HG02840 (cell line): Measurements from ENCODE around the gene GALR2.
"Not testable (repeated sequence)": the region's sequence is repeated elsewhere in the genome, so short reads cannot be mapped to it uniquely, and the experiment has no call there.

ENCODE experiments used
- ATAC-seq: cut with Tn5 transposase; IDR thresholded peaks from one replicate; pipeline ENCODE4 v1.9.1; 2021; ENCODE audit warnings: mild to moderate bottlenecking, moderate library complexity, moderate number of reproducible peaks; ENCODE audit not compliant: unreplicated experiment, low FRiP score

The GALR2 gene, protein sequence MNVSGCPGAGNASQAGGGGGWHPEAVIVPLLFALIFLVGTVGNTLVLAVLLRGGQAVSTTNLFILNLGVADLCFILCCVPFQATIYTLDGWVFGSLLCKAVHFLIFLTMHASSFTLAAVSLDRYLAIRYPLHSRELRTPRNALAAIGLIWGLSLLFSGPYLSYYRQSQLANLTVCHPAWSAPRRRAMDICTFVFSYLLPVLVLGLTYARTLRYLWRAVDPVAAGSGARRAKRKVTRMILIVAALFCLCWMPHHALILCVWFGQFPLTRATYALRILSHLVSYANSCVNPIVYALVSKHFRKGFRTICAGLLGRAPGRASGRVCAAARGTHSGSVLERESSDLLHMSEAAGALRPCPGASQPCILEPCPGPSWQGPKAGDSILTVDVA

DNA sequence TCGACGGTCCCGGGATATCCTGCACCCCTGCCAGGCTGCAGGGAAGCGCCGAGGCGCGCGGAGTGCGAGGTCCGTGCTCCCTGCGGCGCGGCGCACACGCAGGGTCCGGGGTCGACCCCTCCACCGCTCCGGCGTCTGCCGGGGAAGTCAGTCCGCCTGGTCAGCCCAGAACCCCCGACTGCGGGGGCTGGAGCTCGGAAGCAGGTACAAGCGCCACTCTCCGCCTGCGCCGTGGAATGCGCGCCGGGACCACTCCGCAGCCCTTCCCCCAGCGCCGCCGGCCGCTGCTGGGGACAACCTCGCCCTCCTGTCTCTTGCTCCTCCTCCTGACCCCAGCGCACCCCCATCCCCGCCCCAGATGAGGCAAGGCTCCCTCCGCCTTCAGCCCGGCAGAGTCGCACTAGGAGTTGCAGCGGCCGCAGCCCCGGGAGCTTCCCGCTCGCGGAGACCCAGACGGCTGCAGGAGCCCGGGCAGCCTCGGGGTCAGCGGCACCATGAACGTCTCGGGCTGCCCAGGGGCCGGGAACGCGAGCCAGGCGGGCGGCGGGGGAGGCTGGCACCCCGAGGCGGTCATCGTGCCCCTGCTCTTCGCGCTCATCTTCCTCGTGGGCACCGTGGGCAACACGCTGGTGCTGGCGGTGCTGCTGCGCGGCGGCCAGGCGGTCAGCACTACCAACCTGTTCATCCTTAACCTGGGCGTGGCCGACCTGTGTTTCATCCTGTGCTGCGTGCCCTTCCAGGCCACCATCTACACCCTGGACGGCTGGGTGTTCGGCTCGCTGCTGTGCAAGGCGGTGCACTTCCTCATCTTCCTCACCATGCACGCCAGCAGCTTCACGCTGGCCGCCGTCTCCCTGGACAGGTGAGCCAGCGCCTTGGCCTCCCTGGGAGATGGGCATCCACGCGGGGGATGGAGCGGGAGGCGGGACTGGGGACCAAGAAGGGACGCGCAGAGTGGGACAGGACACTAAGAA lies at the start of gene GALR2:
TSS of gene GALR2 (plus strand) at position 392 of the 974 bp plus-strand sequence. CDS start at position 495, 103 bp downstream.
- ATAC-seq, result no peak

DNA sequence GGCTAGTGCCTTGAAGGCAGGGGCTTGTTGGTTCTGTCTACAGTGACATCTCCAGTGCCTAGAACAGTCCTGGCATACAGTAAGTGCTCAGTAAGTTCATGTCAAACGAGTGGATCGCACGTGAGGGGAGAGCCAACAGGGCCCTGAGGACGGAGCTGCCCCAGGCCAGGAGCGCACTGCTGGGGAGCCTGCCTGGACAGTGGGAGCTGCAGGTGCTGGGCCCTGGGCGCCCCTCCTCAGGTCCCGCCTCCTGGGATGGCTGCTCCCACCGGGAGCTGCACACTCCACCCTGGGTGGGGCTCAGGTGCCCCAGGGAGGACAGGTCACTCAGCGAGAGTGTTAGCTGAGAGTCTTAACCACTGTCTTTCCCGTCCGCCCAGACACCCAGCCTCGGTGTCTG lies 49.3 kb upstream of the GALR2 start:
- no peak for ATAC-seq

DNA sequence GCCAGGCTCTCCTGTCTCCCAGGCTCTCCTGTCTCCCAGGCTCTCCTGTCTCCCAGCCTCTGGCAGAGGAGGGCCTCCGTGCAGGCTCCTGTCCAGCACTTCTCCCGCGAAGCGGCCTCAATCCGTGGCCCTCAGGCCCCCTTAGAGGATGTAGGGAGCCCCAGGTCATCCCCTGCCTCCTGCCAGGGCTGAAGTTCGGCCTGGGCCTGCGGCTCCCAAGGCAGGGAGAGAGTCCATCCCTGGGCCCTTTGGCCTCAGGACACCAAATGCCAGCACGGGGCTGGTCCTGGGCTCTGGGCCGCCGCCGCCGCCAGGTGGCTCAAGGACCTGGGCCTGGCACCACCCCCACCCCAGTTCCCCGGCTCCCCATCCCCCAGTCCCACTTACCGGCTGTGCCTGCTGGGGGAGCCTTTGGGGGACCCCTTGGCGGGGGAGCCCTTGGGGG lies 47.8 kb upstream of the GALR2 start:
- ATAC-seq, result no peak

DNA sequence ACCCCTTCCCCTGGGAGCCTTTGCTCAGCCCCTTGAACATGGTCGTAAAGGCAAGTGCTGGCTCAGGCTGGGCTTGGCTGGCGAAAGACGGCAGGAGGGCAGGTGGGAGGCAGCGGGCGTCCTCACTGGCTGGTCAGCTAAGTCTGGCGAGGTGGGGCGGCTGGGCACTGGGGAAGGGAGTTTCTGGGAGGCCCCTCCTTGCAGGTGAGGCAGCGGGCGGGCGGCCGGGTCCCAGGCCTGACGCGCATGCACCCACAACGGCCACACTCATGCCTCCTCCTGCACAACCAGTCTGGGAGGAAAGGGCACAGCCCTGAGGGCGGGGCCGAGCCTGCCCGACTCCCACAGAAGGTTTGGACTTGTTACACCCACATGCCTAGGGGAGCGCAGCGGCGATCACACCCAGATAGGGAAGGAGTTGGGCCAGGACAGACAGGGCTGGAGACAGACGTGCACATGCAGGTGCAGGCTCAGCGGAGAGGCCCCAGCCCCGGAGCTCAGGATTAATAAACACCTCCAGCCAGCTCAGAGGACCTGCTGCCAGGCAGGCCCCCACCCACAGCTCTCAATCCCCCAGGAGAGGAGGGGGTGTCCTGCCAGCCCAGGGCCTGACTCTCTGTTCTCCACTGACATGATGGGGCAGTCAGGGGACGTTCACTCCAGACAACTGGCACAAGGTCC lies 47.3 kb upstream of the GALR2 start, which contains the start of gene EVPL:
TSS of gene EVPL (minus strand) at position 148 of the 681 bp plus-strand sequence. CDS start at position 40, 108 bp downstream.
- ATAC-seq, result no peak

DNA sequence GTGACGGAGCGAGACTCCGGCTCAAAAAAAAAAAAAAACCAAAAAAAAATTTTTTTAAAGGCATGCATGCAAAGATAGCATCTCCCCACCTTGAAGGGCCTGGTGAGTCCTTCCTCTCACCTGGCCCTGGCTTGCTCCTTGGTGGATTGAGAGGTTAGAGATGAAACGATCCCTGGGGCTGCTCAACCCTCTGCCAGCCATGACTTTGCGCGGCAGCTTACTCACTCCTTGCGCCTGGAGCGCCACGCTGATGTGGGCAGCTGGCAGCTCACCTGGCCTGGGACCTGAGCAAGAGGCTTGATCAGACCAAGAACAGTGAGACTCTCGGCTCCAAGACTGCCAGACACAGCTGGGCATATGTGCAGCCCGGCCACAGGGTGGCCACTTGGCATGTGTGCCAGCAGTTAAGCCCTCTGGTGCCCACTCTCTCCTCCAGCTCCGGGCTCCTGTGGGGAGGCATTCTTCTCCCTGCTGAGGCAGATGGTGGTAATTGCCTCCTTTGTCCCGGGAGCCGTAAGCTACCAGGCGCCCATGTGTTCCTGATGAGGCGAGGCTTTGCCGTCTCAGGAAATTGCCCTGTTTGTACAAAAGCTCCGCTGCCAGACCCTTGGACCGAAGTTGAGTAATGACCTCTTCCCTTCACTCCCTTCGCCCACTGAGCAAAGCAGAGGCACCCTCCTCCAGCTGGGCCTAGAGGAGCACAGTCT lies 42.4 kb upstream of the GALR2 start:
- ATAC-seq, result no peak

DNA sequence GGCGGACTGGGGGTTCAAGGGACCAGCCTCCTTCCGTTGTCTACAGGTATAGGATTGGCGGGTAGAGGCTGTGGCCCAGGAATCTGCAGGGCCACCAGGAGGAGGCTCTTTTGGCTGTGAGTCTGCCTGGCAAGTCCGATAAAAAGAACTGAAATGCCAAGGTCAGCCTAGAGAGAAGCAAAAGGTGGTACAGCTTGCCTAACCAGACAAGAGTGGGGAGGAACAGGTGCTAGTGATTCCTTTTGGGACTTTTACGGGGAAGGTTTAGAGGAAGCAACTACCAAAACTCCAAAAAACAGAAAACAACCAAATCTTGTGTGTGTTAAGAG lies 41.8 kb upstream of the GALR2 start:
- ATAC-seq, result no peak

DNA sequence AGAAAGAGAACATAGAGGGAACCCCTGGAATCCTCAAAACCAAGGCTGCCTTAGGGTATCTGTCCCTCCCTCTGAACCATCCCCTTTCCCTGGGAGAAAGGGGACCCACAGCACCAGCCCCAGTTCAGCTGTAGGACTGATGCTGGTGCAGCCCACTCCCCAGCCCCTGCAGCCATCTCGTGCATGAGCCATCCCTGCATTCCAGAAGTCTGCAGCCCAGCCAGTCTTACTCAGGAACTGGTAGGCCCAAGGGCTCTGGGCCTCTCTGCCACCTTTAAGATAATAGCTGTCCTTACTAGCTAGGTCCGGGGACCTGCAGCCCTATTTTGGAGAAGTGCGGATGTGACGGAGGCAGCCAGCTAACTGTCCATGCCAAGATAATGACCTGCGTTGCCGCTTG lies 41.4 kb upstream of the GALR2 start:
- no peak for ATAC-seq

DNA sequence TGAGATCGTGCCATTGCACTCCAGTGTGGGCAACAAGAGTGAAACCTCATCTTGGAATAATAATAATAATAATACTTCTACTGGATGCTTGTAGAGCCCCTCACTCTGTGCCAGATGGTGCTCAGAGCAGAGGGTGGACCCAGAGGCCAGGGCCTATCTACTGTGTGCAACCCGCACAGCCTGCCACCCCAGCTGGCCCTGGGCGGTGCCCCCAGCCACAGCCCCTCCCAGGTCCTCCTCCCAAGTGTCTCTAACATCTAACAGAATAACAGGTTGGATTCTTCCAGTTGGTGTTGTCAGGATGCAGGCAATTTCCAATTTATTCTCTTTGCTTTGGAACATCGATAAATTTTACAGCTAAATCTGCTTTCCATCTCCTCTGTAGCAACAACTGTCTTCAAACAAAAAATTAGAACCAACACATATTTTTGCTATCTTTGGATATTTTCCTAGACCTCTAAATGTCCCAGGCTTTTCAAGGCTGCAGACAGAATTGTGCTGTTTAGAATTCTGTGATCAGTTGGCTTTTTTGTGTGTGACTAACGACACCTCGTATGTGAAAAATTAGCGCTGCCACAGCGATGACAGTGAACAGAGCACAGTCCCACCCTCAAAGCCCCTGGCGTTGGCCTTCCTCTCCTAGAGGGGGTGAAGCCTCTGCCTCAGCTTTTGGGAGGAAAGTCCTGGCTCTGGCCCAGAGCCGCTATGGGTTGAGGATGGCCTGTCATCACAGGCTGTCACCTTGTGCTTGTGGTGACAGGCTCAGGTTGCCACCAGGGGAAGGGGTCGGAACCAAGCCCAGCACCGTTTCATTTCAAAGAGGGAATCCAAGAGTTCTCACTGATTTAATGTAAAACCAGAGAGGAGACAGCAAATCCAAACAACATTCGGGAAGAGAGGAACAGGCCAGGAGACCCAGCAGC lies 39.9 kb upstream of the GALR2 start:
- ATAC-seq, result no peak

DNA sequence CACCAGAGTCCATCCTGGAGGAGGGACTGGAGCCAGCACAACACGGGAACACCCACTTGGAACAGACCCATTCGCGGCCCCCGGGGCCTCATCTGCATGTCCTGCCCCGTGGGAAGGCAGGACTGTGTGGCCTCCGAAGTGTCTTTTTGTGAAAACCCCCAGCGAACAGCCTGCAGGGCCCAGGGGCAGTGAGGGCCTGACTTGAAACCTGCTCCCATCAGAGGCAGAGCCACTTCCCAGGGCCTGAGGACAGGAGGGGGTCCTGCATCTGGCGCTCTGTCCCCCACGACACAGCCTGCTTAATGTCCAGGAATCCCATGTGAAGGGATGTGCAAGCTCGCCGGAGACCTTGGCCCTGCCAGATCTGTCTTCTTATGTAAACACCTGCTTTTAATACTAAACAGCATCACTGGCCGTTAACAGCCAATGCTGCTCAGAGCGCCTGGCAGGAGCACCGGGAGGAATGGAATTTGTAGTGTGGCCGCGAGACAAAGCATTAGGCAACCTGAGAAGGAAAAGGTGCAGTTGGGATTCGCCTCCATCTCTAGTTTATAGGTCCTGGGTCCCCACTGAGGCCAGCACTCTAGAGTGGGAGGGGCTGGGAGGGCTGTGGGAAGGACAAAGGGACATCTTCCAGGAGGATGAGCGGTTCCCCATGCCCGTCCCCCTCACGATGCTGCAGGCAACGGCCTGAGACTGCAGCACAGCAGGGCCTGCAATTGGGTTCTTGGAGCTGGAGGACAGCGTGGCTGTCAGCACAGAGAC lies 37.9 kb upstream of the GALR2 start:
- ATAC-seq, result no peak

DNA sequence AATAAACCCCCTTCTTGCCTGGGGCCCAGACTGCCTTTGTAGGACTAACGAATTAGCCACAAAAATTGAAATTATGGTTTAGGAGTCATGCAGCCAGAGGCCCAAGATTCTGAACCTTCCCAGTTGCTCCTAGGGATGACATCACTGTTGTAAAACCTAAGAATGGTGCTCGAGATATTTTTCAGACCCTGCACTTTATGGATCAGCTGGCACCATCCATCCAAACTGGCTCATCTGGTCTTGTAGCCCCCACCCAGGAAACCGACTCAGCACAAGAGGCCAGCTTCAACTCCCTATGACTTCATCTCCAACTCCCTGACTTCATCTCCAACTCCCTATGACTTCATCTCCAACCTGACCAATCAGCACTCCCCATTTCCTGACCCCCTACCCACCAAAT lies 36.5 kb upstream of the GALR2 start:
- no peak for ATAC-seq

DNA sequence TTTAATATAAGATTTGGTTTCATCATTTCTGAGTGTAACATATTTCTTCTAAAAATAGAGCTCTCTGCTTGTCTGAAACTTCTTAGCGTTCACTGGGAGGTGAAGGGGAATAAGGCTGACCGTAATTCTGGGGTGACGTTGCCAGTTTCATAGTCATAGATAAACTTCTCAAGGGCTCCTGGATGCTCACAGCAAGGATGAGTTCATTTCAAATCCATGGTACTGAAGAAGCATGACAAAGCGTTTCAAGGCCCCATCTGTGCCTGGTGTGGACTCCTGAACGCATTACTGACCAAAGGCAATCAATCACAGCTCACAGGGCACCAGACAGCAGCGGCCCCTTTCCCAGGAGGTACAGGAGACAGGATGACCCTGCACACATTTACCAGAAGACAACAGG lies 35.5 kb upstream of the GALR2 start:
- no peak for ATAC-seq

DNA sequence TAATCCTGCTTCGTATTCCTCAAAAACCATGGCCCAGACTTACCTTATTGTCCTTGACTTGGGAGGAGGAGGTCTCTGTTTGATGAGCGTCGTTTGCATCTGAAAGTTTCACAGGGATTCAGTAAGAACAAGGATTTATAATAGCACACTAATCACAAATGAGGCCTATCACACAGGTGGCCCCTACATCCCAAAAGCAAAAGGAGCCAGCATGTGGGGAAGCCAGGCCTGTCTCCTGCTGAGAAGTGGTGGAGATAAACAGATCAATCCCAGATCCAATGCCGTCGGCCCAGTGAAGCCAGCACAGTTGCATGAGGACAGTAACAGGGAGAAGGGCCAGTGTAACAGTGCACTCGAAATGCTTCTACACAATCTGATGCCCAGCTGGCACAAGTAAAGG lies 34.2 kb upstream of the GALR2 start:
- ATAC-seq, result no peak

DNA sequence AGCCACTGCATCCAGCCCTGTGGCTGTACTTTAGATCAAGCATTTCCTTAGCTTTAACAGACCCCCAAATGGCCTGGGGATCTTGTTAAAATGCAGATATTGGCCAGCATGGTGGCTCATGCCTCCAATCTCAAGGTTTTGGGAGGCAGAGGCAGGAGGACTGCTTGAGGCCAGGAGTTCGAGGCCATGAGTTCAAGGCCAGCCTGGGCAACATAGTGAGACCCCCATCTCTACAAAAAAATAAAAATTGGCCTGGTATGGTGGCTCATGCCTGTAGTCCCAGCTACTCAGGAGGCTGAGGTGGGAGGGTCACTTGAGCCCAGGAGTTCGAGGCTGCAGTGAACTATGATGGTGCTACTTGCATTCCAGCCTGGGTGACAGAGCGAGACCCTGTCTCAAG lies 31.7 kb upstream of the GALR2 start:
- not testable (repeated sequence) for ATAC-seq

DNA sequence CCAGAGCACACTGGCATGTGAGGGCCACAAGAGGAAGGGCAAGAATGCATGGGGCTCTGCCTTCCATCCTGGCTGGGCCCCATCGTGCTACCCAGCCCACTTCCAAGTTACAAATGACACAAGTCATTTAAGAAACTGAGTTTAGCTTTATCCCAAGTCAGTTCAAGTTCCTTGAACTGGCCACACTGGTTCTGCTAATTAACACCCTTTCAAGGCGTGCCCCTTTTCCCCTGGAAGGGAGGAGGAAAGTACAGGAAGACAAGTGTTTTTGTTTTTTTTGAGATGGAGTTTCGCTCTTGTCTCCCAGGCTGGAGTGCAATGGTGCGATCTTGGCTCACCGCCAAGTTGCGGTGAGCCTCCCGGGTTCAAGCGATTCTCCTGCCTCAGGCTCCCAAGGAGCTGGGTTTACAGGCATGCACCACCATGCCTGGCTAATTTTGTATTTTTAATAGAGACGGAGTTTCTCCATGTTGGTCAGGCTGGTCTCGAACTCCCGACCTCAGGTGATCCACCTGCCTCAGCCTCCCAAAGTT lies 30.0 kb upstream of the GALR2 start:
- ATAC-seq, result not testable (repeated sequence)

DNA sequence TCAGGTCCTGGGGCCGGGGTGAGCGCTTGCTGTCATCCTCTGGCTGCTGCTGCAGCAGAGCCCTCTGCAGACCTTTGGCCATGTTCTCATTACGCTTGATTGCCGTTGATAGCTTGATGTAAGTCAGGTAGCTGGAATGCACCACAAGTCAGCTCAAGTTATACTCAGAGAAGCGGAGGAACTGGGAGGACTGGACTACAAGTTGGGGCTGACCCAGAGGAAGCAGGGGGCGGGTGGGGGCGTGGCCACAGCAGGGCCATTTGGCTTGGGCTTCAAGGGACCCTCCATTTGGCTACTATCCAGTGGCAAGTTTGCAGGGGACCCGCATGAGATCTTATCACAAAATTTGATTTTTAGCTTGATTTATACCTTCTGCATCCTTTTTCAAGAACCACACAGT lies 28.5 kb upstream of the GALR2 start:
- ATAC-seq, result no peak

DNA sequence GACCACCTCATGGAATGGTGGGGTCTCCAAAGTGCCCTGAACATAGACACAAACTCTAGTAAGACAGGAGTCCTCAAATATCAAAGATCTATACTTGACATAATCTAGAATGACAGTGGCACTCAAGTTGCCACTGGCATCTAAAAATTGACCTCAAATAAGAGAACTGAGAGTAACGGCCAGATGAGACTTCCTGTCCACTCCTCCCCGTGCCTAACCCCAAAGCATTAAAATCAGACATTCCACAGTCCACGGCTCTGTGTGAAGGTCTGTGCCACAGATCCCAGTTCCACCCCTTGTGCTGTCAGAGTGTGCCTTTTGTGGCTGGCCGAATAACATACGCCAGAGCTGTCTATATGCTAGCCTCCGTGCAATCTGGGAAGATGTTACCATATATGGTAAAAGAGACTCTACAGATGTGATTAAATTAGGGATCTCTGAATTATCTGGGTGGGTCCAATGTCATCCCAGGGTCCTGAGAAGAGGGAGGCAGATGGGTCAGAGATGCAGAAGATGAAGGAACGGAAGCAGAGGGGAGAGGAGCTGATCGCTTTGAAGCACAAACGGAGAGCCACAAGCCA lies 26.5 kb upstream of the GALR2 start:
- ATAC-seq, result no peak

DNA sequence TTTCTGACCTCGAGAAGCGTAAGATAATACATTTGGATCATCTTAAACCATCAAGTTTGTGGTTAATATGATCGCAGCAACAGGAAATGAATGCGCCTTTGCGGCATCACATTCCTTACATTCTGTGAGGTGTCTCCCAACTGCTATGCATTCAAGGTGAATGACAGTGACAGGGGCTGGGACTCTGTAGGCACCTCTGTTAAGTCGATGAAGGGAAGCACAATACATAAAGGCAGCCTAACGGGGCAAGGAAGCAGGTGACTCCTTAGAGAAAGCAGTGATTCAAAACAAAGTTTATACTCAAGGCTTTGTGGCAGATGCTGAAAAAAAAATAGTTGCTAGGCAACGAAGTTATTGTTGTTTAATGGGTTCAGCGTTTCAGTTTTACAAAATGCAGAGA lies 25.9 kb upstream of the GALR2 start:
- no peak for ATAC-seq

DNA sequence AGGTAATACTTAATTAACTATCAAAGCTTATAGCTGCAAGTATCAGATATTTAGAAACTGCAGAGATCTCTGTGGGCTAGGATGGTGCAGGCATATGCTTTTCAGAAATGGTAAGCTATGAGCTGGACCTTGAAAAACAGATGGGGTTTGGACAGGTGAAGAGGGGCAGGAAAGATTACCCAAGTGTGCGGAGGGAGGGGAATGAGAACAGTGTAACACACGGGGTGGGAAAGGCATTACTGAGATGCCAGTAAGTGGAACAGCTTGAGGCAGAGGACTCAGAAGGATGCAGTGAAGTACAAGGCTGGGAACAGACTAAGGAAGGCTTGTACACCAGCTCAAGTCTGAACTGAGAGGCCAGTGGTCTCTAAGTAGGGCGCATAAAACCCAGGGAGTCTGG lies 25.3 kb upstream of the GALR2 start:
- ATAC-seq, result no peak
